H1 (cell line): Measurements from ENCODE around the gene NOVA1. TPM values are rescaled to one million over a fixed set of nuclear protein-coding genes. Genes with fewer than 3 reads are reported as not detected.

ENCODE experiments used
- CTCF ChIA-PET: fragments of 300-600 bp; sonication (Branson Sonifier 250); formaldehyde crosslinking; loops from one replicate; lab custom pipeline; 2021; ENCODE audit not compliant: partially characterized antibody; lab: Charles Lee
- POLR2A ChIA-PET: fragments of 300-600 bp; sonication (Branson Sonifier 250); formaldehyde crosslinking; loops from one replicate; lab custom pipeline; 2021; ENCODE audit warnings: inconsistent platforms; ENCODE audit not compliant: partially characterized antibody; lab: Charles Lee
- DNase-seq, 2 experiments: peaks; one replicate each; pipeline versions ENCODE4 v3.0.0 to v3.0.0-alpha.2; 2010 to 2022; ENCODE audit warnings: low spot score in 2 of 2, low read depth in 1 of 2, mixed read lengths in 1 of 2
- FAIRE-seq: peaks from 2 replicates; lab custom pipeline; 2011; peaks lifted over from hg19 to GRCh38; lab: Jason Lieb, UNC
- H2AFZ ChIP-seq: 2 replicates; pipeline ENCODE4 v1.8.1; 2012; ENCODE audit warnings: low read length, inconsistent platforms
- H2AK5ac ChIP-seq: 2 replicates; pipeline ENCODE4 v1.6.1; 2013; ENCODE audit warnings: low read depth, low read length
- H2BK120ac ChIP-seq: replicated peaks from 2 replicates; pipeline ENCODE3; 2013; ENCODE audit warnings: low read depth, low read length, inconsistent platforms
- H2BK12ac ChIP-seq: 2 replicates; pipeline ENCODE4 v1.6.1; 2013; ENCODE audit warnings: low read depth, low read length
- H2BK15ac ChIP-seq: 2 replicates; pipeline ENCODE4 v1.6.1; 2013; ENCODE audit warnings: low read length
- H2BK20ac ChIP-seq: 2 replicates; pipeline ENCODE4 v1.6.1; 2013; ENCODE audit warnings: low read length
- H2BK5ac ChIP-seq: 2 replicates; pipeline ENCODE4 v1.6.1; 2013; ENCODE audit warnings: low read depth, low read length
- H3K14ac ChIP-seq: 2 replicates; pipeline ENCODE4 v1.6.1; 2013; ENCODE audit warnings: inconsistent platforms; ENCODE audit not compliant: insufficient read length
- H3K18ac ChIP-seq: 2 replicates; pipeline ENCODE4 v1.6.1; 2013; ENCODE audit warnings: low read length; ENCODE audit errors: extremely low read depth
- H3K23ac ChIP-seq: 2 replicates; pipeline ENCODE4 v1.6.1; 2013; ENCODE audit warnings: inconsistent platforms; ENCODE audit not compliant: insufficient read length
- H3K23me2 ChIP-seq: 2 replicates; pipeline ENCODE4 v1.6.1; 2013; ENCODE audit warnings: low read depth, low read length
- H3K27ac ChIP-seq: 2 replicates; pipeline ENCODE4 v1.6.1; 2011; ENCODE audit warnings: low read depth, low read length, inconsistent platforms
- H3K27me3 ChIP-seq, 4 experiments: replicated peaks in 1 of 4; 1 replicate in 1 of 4; 2 replicates in 3 of 4; pipeline versions ENCODE4 v1.6.1 to v1.8.1; 2011 to 2013; ENCODE audit warnings: low read length in 3 of 4, mild to moderate bottlenecking in 3 of 4, inconsistent platforms in 2 of 4, mixed read lengths in 2 of 4, moderate library complexity in 1 of 4; ENCODE audit not compliant: control insufficient read depth in 3 of 4, insufficient read depth in 3 of 4; ENCODE audit errors: extremely low read depth in 1 of 4
- H3K36me3 ChIP-seq, 4 experiments: 2 replicates each; pipeline versions ENCODE4 v1.6.1 to v1.8.1; 2011 to 2013; ENCODE audit warnings: mild to moderate bottlenecking in 4 of 4, low read length in 3 of 4, moderate library complexity in 2 of 4, control low read depth in 1 of 4, inconsistent platforms in 1 of 4; ENCODE audit not compliant: insufficient read depth in 4 of 4, control insufficient read depth in 2 of 4
- H3K4ac ChIP-seq: replicated peaks from 2 replicates; pipeline ENCODE3; 2013; ENCODE audit warnings: low read length, low read depth, mixed read lengths, inconsistent platforms; ENCODE audit not compliant: insufficient read length
- H3K4me1 ChIP-seq, 4 experiments: replicated peaks in 1 of 4; 1 replicate in 1 of 4; 2 replicates in 3 of 4; pipeline versions ENCODE4 v1.6.1 to v1.8.1; 2011 to 2013; ENCODE audit warnings: low read length in 3 of 4, inconsistent platforms in 2 of 4, mixed read lengths in 1 of 4; ENCODE audit not compliant: insufficient read depth in 4 of 4, control insufficient read depth in 3 of 4
- H3K4me2 ChIP-seq, 2 experiments: 2 replicates each; pipeline versions ENCODE4 v1.6.1 to v1.8.1; 2011 to 2013; ENCODE audit warnings: low read depth in 2 of 2, low read length in 2 of 2, control low read depth in 1 of 2, inconsistent platforms in 1 of 2, mild to moderate bottlenecking in 1 of 2; ENCODE audit not compliant: insufficient read depth in 1 of 2
- H3K4me3 ChIP-seq, 4 experiments: fragments of 200-600, 300-600 bp in 1 of 4; sonication (generic), shearing (Covaris generic), sonication (Bioruptor Twin) in 1 of 4; 2 replicates each; pipeline versions ENCODE4 v1.5.1 to v1.8.1; 2011 to 2016; ENCODE audit warnings: low read length in 4 of 4, low read depth in 3 of 4, control low read depth in 2 of 4, inconsistent platforms in 2 of 4, mild to moderate bottlenecking in 2 of 4, mixed read lengths in 1 of 4, moderate library complexity in 1 of 4; ENCODE audit not compliant: insufficient read depth in 2 of 4; ENCODE audit errors: extremely low read depth in 1 of 4
- H3K56ac ChIP-seq: replicated peaks from 2 replicates; pipeline ENCODE3; 2013; ENCODE audit warnings: low read depth, mild to moderate bottlenecking, mixed read lengths, low read length, inconsistent platforms; ENCODE audit not compliant: insufficient read length
- H3K79me1 ChIP-seq: 2 replicates; pipeline ENCODE4 v1.6.1; 2013; ENCODE audit warnings: low read depth, low read length, control low read depth
- H3K79me2 ChIP-seq, 2 experiments: 2 replicates each; pipeline versions ENCODE4 v1.6.1 to v1.8.1; 2012 to 2013; ENCODE audit warnings: low read length in 2 of 2, mild to moderate bottlenecking in 2 of 2, inconsistent platforms in 1 of 2; ENCODE audit not compliant: insufficient read depth in 2 of 2, control insufficient read depth in 1 of 2
- H3K9ac ChIP-seq, 4 experiments: replicated peaks in 1 of 4; 1 replicate in 1 of 4; 2 replicates in 3 of 4; pipeline versions ENCODE4 v1.6.1 to v1.8.1; 2011 to 2013; ENCODE audit warnings: low read depth in 3 of 4, low read length in 3 of 4, control low read depth in 2 of 4, mild to moderate bottlenecking in 2 of 4, moderate library complexity in 2 of 4, inconsistent platforms in 1 of 4; ENCODE audit errors: extremely low read depth in 1 of 4
- H3K9me3 ChIP-seq, 2 experiments: 2 replicates each; pipeline versions ENCODE4 v1.6.1 to v1.8.1; 2012 to 2013; ENCODE audit warnings: mild to moderate bottlenecking in 2 of 2, moderate library complexity in 2 of 2, control low read depth in 1 of 2, inconsistent platforms in 1 of 2, low read depth in 1 of 2, low read length in 1 of 2, mixed read lengths in 1 of 2; ENCODE audit not compliant: insufficient read depth in 2 of 2
- H4K20me1 ChIP-seq, 2 experiments: replicated peaks in 1 of 2; 2 replicates each; pipeline versions ENCODE3 to v1.8.1; 2011 to 2013; ENCODE audit warnings: inconsistent platforms in 2 of 2, low read length in 2 of 2, mild to moderate bottlenecking in 1 of 2; ENCODE audit not compliant: insufficient read depth in 2 of 2, control insufficient read depth in 1 of 2
- H4K5ac ChIP-seq: 2 replicates; pipeline ENCODE4 v1.6.1; 2013; ENCODE audit warnings: low read length, low read depth, mixed read lengths, inconsistent platforms; ENCODE audit not compliant: insufficient read length
- H4K8ac ChIP-seq: 2 replicates; pipeline ENCODE4 v1.8.0; 2013; ENCODE audit warnings: mild to moderate bottlenecking, moderate library complexity, low read length, inconsistent platforms; ENCODE audit not compliant: insufficient read depth; ENCODE audit errors: extremely low read depth
- H4K91ac ChIP-seq: replicated peaks from 2 replicates; pipeline ENCODE3; 2013; ENCODE audit warnings: low read length, mixed read lengths, inconsistent platforms; ENCODE audit not compliant: insufficient read length
- ASH2L ChIP-seq: fragments of 200-600, 300-600 bp; sonication (generic); IDR thresholded peaks from one replicate; pipeline ENCODE4 v1.7.1; 2017; ENCODE audit warnings: low read length
- ATF2 ChIP-seq: IDR thresholded peaks from 2 replicates; pipeline ENCODE4 v1.6.1; 2012; ENCODE audit warnings: low read length, inconsistent platforms
- NRF1 ChIP-seq: IDR thresholded peaks from 2 replicates; pipeline ENCODE4 v1.6.1; 2011; ENCODE audit warnings: mild to moderate bottlenecking, low read depth, low read length, improper control_type of control experiment
- PHF8 ChIP-seq: fragments of 200-600 bp; sonication (generic); conservative IDR thresholded peaks from 2 replicates; pipeline ENCODE4 v1.7.1; 2012; ENCODE audit warnings: low read depth, mild to moderate bottlenecking, inconsistent platforms, low read length, moderate library complexity
- SP1 ChIP-seq: IDR thresholded peaks from 2 replicates; pipeline ENCODE4 v1.6.1; 2011; ENCODE audit warnings: low read depth, low read length
- TAF1 ChIP-seq: IDR thresholded peaks from 2 replicates; pipeline ENCODE4 v1.6.1; 2011; ENCODE audit warnings: mild to moderate bottlenecking, low read depth, low read length
- WGBS, 2 experiments: shearing (Covaris generic) in 1 of 2; methylation state at CpG; one replicate each; pipeline versions ENCODE4 v1.1.6 to v1.1.7; 2013 to 2015; ENCODE audit warnings: low lambda C conversion rate in 2 of 2, mixed read lengths in 2 of 2, inconsistent platforms in 1 of 2, low coverage in 1 of 2, missing lambda C conversion rate in 1 of 2; ENCODE audit not compliant: insufficient replicate concordance in 2 of 2, insufficient coverage in 1 of 2, insufficient read length in 1 of 2; ENCODE audit errors: extremely low coverage in 1 of 2, missing lambda C conversion rate in 1 of 2; 5-methylcytosine and 5-hydroxymethylcytosine counted together
- polyA plus RNA-seq, 7 experiments: library from polyadenylated mRNA; depleted of rRNA in 3 of 7; stranded (reverse) in 5 of 7; unstranded in 2 of 7; fragments of >200 nt in 5 of 7; fragments of 200-250 nt in 2 of 7; gene quantifications; 1 replicate in 5 of 7; 2 replicates in 1 of 7; 4 replicates in 1 of 7; pipeline versions ENCODE4 v1.2.1 to v1.2.3, GENCODE V29; 2011 to 2013; ENCODE audit warnings: missing spikeins in 2 of 7, mixed read lengths in 2 of 7
- total RNA-seq: library from RNA; stranded (reverse); fragmentation: NEBNext Ultra II Directional; extraction: Animal tissue kit (Norgen Biotek cat#: 25700); gene quantifications from 2 replicates; pipeline ENCODE4 v1.2.1, GENCODE V29; 2021
- TF ChIP-seq, protein P1 (sequence below): IDR thresholded peaks from 2 replicates; pipeline ENCODE4 v1.6.1; 2011; ENCODE audit warnings: low read depth, mild to moderate bottlenecking, low read length; ENCODE audit not compliant: insufficient read depth

The NOVA1 gene
- total and polyA plus RNA-seq, 2 of the 8 experiments (the other 6 are each of a cell fraction or from before 2014, with no cell fraction given) = 6.8 to 12.7 TPM

DNA sequence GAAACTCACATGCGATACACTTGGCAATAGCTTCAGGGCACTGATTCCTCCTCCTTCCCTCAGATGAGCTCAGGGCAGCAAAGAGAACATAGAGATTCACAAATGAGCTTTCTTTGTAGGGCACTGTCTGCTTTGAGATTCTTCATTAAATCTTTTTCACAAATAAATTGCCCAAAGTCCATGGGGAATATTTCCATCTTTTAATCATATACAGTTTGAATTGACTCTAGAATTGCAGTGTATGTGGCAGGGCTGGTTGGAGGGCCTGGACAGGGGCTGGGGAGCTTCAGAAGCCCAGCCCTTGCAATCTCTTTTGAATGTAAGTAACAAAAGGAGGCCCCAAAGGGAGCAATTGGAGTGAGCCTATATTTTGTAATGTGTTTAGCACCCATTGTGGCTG lies 197.5 kb downstream of the NOVA1 start:
- H3K36me3 ChIP-seq = no peaks in the 10 kb centered on the region
- H4K20me1 ChIP-seq = no peaks in the 10 kb centered on the region
- no peak overlapping the region for H2BK20ac ChIP-seq
- DNase-seq (no peak), FAIRE-seq (no peak)
- CTCF ChIA-PET = interaction anchor here (1.7 kb wide), 1 partner anchor 27 kb away, joined by 4 read pairs; no protein-coding TSS in a partner anchor
- no peak overlapping the region for H4K8ac ChIP-seq
- H3K79me1 ChIP-seq = no peaks in the 10 kb centered on the region
- H2BK15ac ChIP-seq = no peak overlapping the region
- no peak overlapping the region for H2BK120ac ChIP-seq
- H2AK5ac ChIP-seq = no peak overlapping the region
- WGBS, 2 experiments = 93% methylated on average over 1 of the region's 1 CpG; no CpG with 5 or more reads in 1 of the 2 experiments
- no peaks in the 10 kb centered on the region for H3K79me2 ChIP-seq
- H3K4me1 ChIP-seq = no peaks in the 10 kb centered on the region
- H3K4me3 ChIP-seq = no peak overlapping the region
- no peak overlapping the region for H3K14ac ChIP-seq
- no peak overlapping the region for H2BK12ac ChIP-seq
- TF ChIP-seq ASH2L (no peak), PHF8 (no peak), TAF1 (no peak), SP1 (no peak), ATF2 (no peak), NRF1 (no peak)
- TF ChIP-seq, protein P1, sequence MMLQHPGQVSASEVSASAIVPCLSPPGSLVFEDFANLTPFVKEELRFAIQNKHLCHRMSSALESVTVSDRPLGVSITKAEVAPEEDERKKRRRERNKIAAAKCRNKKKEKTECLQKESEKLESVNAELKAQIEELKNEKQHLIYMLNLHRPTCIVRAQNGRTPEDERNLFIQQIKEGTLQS = no peak
- TF ChIP-seq, all 59 proteins: peak for 0
- Histone ChIP-seq H4K91ac (no peak overlapping the region), H3K4ac (no peak overlapping the region), H4K5ac (no peak overlapping the region), H3K23ac (no peak overlapping the region), H3K9ac (no peak overlapping the region), H3K56ac (no peak overlapping the region), H3K18ac (no peak overlapping the region; the same call in 1 of the 2 replicates), H3K27me3 (no peaks in the 10 kb centered on the region), H2BK5ac (no peak overlapping the region), H2AFZ (no peak overlapping the region), H3K4me2 (no peak overlapping the region), H3K27ac (no peak overlapping the region), H3K9me3 (no peaks in the 10 kb centered on the region), H3K23me2 (no peaks in the 10 kb centered on the region)
- POLR2A ChIA-PET = no interaction called here
